B cell (primary cell): ENCODE measurements around the gene PALS2. TPM values are rescaled to one million over a fixed set of nuclear protein-coding genes. Genes with fewer than 3 reads are reported as not detected.

Experiments used
- ATAC-seq: fragments of 200-7000 bp; cut with Tn5 transposase; one replicate; pipeline ENCODE4 v1.10.0; 2021; ENCODE audit warnings: low read depth, mild to moderate bottlenecking, moderate number of reproducible peaks, moderate library complexity
- CTCF ChIA-PET: fragments of 350-600 bp; sonication (Branson Sonifier 250); formaldehyde crosslinking; loops from one replicate; lab custom pipeline; 2021; ENCODE audit warnings: antibody characterized with exemption, inconsistent platforms; lab: Charles Lee
- POLR2A ChIA-PET: fragments of 350-600 bp; sonication (Branson Sonifier 250); formaldehyde crosslinking; loops from one replicate; lab custom pipeline; 2021; ENCODE audit warnings: antibody characterized with exemption; lab: Charles Lee
- DNase-seq: peaks from one replicate; pipeline ENCODE4 v3.0.0; 2013
- H2AFZ ChIP-seq: 2 replicates; pipeline ENCODE4 v1.6.1; 2012; ENCODE audit warnings: mild to moderate bottlenecking, low read depth, low read length; ENCODE audit not compliant: insufficient read depth, poor library complexity, severe bottlenecking
- H3K27ac ChIP-seq, 2 donors: 1 replicate in 1 of 2; 2 replicates in 1 of 2; pipeline ENCODE4 v1.5.1; 2012 to 2013; ENCODE audit warnings: low read length in 2 of 2, mild to moderate bottlenecking in 2 of 2, moderate library complexity in 1 of 2
- H3K27me3 ChIP-seq, 4 experiments: fragments of 200-600 bp in 1 of 4; sonication (generic) in 1 of 4; replicated peaks in 1 of 4; 1 replicate in 2 of 4; 2 replicates in 2 of 4; pipeline versions ENCODE4 v1.6.1 to v1.7.0; 2013 to 2016; ENCODE audit warnings: low read length in 3 of 4, mild to moderate bottlenecking in 2 of 4, mixed read lengths in 1 of 4, moderate library complexity in 1 of 4; ENCODE audit not compliant: insufficient read depth in 4 of 4, control insufficient read depth in 3 of 4; ENCODE audit errors: control extremely low read depth in 1 of 4
- H3K36me3 ChIP-seq, 2 experiments: replicated peaks in 1 of 2; 1 replicate in 1 of 2; 2 replicates in 1 of 2; pipeline versions ENCODE4 v1.6.1 to v1.7.1; 2013; ENCODE audit warnings: low read length in 1 of 2; ENCODE audit not compliant: insufficient read depth in 2 of 2, control insufficient read depth in 1 of 2; ENCODE audit errors: control extremely low read depth in 1 of 2, extremely low read depth in 1 of 2
- H3K4me1 ChIP-seq, 2 donors: fragments of 200-600 bp in 1 of 2; sonication (generic) in 1 of 2; 1 replicate in 1 of 2; 2 replicates in 1 of 2; pipeline versions ENCODE4 v1.5.1 to v1.6.1; 2013 to 2017; ENCODE audit warnings: low read length in 2 of 2; ENCODE audit not compliant: control insufficient read depth in 2 of 2, insufficient read depth in 2 of 2
- H3K4me2 ChIP-seq: replicated peaks from 2 replicates; pipeline ENCODE3; 2012; ENCODE audit warnings: mild to moderate bottlenecking, low read depth, low read length; ENCODE audit not compliant: poor library complexity, severe bottlenecking
- H3K4me3 ChIP-seq, 5 experiments: fragments of 200-600 bp in 1 of 5; sonication (generic) in 1 of 5; 1 replicate in 3 of 5; 2 replicates in 2 of 5; pipeline versions ENCODE4 v1.5.1 to v1.7.0; 2011 to 2016; ENCODE audit warnings: low read length in 4 of 5, mild to moderate bottlenecking in 4 of 5, low read depth in 2 of 5, control low read depth in 1 of 5, moderate library complexity in 1 of 5; ENCODE audit not compliant: insufficient read depth in 1 of 5; ENCODE audit errors: control extremely low read depth in 1 of 5, extremely low read depth in 1 of 5
- H3K79me2 ChIP-seq: fragments of 200-600 bp; sonication (generic); one replicate; pipeline ENCODE4 v1.6.0; 2016; ENCODE audit warnings: low read length; ENCODE audit not compliant: control insufficient read depth, insufficient read depth
- H3K9ac ChIP-seq: fragments of 200-600 bp; sonication (generic); 2 replicates; pipeline ENCODE4 v1.6.1; 2017; ENCODE audit warnings: mild to moderate bottlenecking, low read length, moderate library complexity
- H3K9me3 ChIP-seq, 3 donors: one replicate each; pipeline versions ENCODE4 v1.6.1 to v1.7.1; 2013; ENCODE audit warnings: low read length in 2 of 3; ENCODE audit not compliant: control insufficient read depth in 2 of 3, insufficient read depth in 1 of 3; ENCODE audit errors: control extremely low read depth in 1 of 3
- H4K20me1 ChIP-seq: 2 replicates; pipeline ENCODE4 v1.6.0; 2012; ENCODE audit warnings: mild to moderate bottlenecking, low read length; ENCODE audit not compliant: insufficient read depth, control insufficient read depth, poor library complexity, severe bottlenecking
- H3K27ac Mint-ChIP-seq: one replicate; pipeline ENCODE4 v1.8.0; 2021; ENCODE audit warnings: mixed read lengths
- H3K27me3 Mint-ChIP-seq: one replicate; pipeline ENCODE4 v1.8.0; 2021; ENCODE audit warnings: mixed read lengths
- H3K4me1 Mint-ChIP-seq: one replicate; pipeline ENCODE4 v1.8.0; 2021; ENCODE audit warnings: mixed read lengths
- H3K4me3 Mint-ChIP-seq: one replicate; pipeline ENCODE4 v1.8.0; 2021; ENCODE audit warnings: mixed read lengths
- H3K9me3 Mint-ChIP-seq: one replicate; pipeline ENCODE4 v1.8.0; 2022; ENCODE audit warnings: mixed read lengths; ENCODE audit not compliant: insufficient read depth
- CTCF ChIP-seq: fragments of 200-600 bp; IDR thresholded peaks from one replicate; pipeline ENCODE4 v1.8.0; 2022; ENCODE audit warnings: antibody characterized with exemption, mild to moderate bottlenecking
- EZH2 ChIP-seq: IDR thresholded peaks from 2 replicates; pipeline ENCODE4 v1.6.1; 2012; ENCODE audit warnings: borderline replicate concordance, low read depth, mild to moderate bottlenecking, moderate library complexity, low read length; ENCODE audit not compliant: insufficient read depth, poor library complexity, severe bottlenecking
- WGBS: methylation state at CpG from one replicate; pipeline ENCODE4 v1.1.5; 2013; ENCODE audit warnings: missing lambda C conversion rate; ENCODE audit not compliant: insufficient coverage; 5-methylcytosine and 5-hydroxymethylcytosine counted together
- intact Hi-C: fragments of 100-400 bp; cut with micrococcal nuclease; formaldehyde crosslinking; loops from one replicate; pipeline ENCODE4 v1.10.0; 2022
- polyA plus RNA-seq: library from polyadenylated mRNA; depleted of rRNA; stranded (reverse); fragments of >200 nt; gene quantifications from 2 replicates; pipeline ENCODE4 v1.2.3, GENCODE V29; 2012
- total RNA-seq, 2 donors: library from RNA; stranded (reverse); fragments of 120-200 nt in 1 of 2; gene quantifications; 1 replicate in 1 of 2; 2 replicates in 1 of 2; pipeline versions ENCODE4 v1.2.3 to v1.2.4, GENCODE V29; 2013 to 2022

The PALS2 gene
- total and polyA plus RNA-seq, 2 donors (not counting 1 experiment from before 2014, with no cell fraction given) = 4.8 to 54.2 TPM

- H3K27ac ChIP-seq = no peak overlapping the region
- H2AFZ ChIP-seq = no peak overlapping the region
- H3K4me1 Mint-ChIP-seq = peaks cover 31% of the 10 kb centered on the region
- no peak overlapping the region for H3K4me3 Mint-ChIP-seq
- DNase-seq = no peak
- H3K4me1 ChIP-seq = no peaks in the 10 kb centered on the region
- no peaks in the 10 kb centered on the region for H3K27me3 ChIP-seq
- H3K4me2 ChIP-seq = no peak overlapping the region
- 71% methylated on average over 1 of the region's 2 CpGs for WGBS
- peaks cover 0 to 3% (median 0%) of the 10 kb centered on the region in 3 donors for H3K9me3 ChIP-seq
- ChIA-PET POLR2A (no interaction called here), CTCF (interaction anchor here (0.5 kb wide), 1 partner anchor 1041 kb away, joined by 3 read pairs; no protein-coding TSS in a partner anchor)
- TF ChIP-seq CTCF = no peak
- TF ChIP-seq EZH2 = no peak
- no peaks in the 10 kb centered on the region for H3K27me3 Mint-ChIP-seq
- intact Hi-C loops = no loop called here
- H3K9me3 Mint-ChIP-seq = no peaks in the 10 kb centered on the region
- H3K4me3 ChIP-seq = no peak overlapping the region
- no peak overlapping the region for H3K27ac Mint-ChIP-seq
- peaks cover 13% of the 10 kb centered on the region for H3K79me2 ChIP-seq
- H4K20me1 ChIP-seq = no peaks in the 10 kb centered on the region
- no peak for ATAC-seq
- H3K9ac ChIP-seq = no peak overlapping the region
- no peaks in the 10 kb centered on the region for H3K36me3 ChIP-seq
These were observed 36.3 kb downstream of the PALS2 start for GRCh38 chr7:24609570-24609969.

- no peak overlapping the region for H3K27ac Mint-ChIP-seq
- H3K27me3 ChIP-seq = no peaks in the 10 kb centered on the region
- no peaks in the 10 kb centered on the region for H3K36me3 ChIP-seq
- CTCF ChIA-PET = interaction anchor here (1.1 kb wide), 1 partner anchor 31 kb away, joined by 3 read pairs; no protein-coding TSS in a partner anchor
- no peak for DNase-seq
- no peak overlapping the region for H3K4me3 ChIP-seq
- no CpG with 5 or more reads among the region's 3 CpGs for WGBS
- H2AFZ ChIP-seq = no peak overlapping the region
- H3K79me2 ChIP-seq = peaks cover 26% of the 10 kb centered on the region
- no peak overlapping the region for H3K9ac ChIP-seq
- peaks cover 0 to 7% (median 6%) of the 10 kb centered on the region in 3 donors for H3K9me3 ChIP-seq
- H3K4me1 ChIP-seq = no peaks in the 10 kb centered on the region
- H3K4me3 Mint-ChIP-seq = no peak overlapping the region
- no peak overlapping the region for H3K4me2 ChIP-seq
- ATAC-seq = no peak
- no peak overlapping the region for H3K27ac ChIP-seq
- intact Hi-C loops = no loop called here
- TF ChIP-seq EZH2 = no peak
- TF ChIP-seq CTCF = no peak
- no peaks in the 10 kb centered on the region for H4K20me1 ChIP-seq
- POLR2A ChIA-PET = no interaction called here
- H3K4me1 Mint-ChIP-seq = peaks cover 28% of the 10 kb centered on the region
- no peaks in the 10 kb centered on the region for H3K9me3 Mint-ChIP-seq
- H3K27me3 Mint-ChIP-seq = no peaks in the 10 kb centered on the region
These were observed 37.9 kb downstream of the PALS2 start for GRCh38 chr7:24611130-24611529.
